MCF 10A (cell line): ENCODE measurements around the gene ARL5C. TPM values are rescaled to one million over a fixed set of nuclear protein-coding genes. Genes with fewer than 3 reads are reported as not detected.

Source experiments
- BruUV-seq: library from RNA; stranded (reverse); fragments of 400-500 nt; replicated peaks from 2 replicates; lab custom pipeline; 2021; lab: Mats Ljungman, UMichigan
- CTCF ChIA-PET: fragments of 300-600 bp; sonication (Branson Sonifier 250); formaldehyde crosslinking; extraction: SDS; loops from one replicate; lab custom pipeline; 2021; ENCODE audit warnings: antibody characterized with exemption, inconsistent platforms; lab: Yijun Ruan, JAX
- POLR2A ChIA-PET: fragments of 300-600, 350-650 bp; sonication (Branson Sonifier 250); formaldehyde crosslinking; extraction: SDS; loops from one replicate; lab custom pipeline; 2020; ENCODE audit warnings: antibody characterized with exemption, inconsistent platforms; lab: Yijun Ruan, JAX
- DNase-seq: peaks from one replicate; pipeline ENCODE4 v3.0.0-alpha.2; 2018; ENCODE audit not compliant: unreplicated experiment
- H3K27ac Mint-ChIP-seq: one replicate; pipeline ENCODE4 v1.8.0; 2022; ENCODE audit warnings: mild to moderate bottlenecking, low read depth, mixed read lengths; ENCODE audit not compliant: unreplicated experiment
- H3K27me3 Mint-ChIP-seq: one replicate; pipeline ENCODE4 v1.8.0; 2022; ENCODE audit warnings: mixed read lengths; ENCODE audit not compliant: insufficient read depth, unreplicated experiment
- H3K36me3 Mint-ChIP-seq: one replicate; pipeline ENCODE4 v1.8.0; 2022; ENCODE audit warnings: mild to moderate bottlenecking, moderate library complexity, mixed read lengths; ENCODE audit not compliant: insufficient read depth, unreplicated experiment
- H3K4me1 Mint-ChIP-seq: one replicate; pipeline ENCODE4 v1.8.0; 2022; ENCODE audit warnings: mixed read lengths; ENCODE audit not compliant: insufficient read depth, unreplicated experiment
- H3K4me3 Mint-ChIP-seq: one replicate; pipeline ENCODE4 v1.8.0; 2022; ENCODE audit warnings: mild to moderate bottlenecking, moderate library complexity, mixed read lengths; ENCODE audit not compliant: unreplicated experiment
- H3K9me3 Mint-ChIP-seq: one replicate; pipeline ENCODE4 v1.8.0; 2022; ENCODE audit warnings: mixed read lengths; ENCODE audit not compliant: unreplicated experiment
- CTCF ChIP-seq: fragments of 200-600 bp; IDR thresholded peaks from one replicate; pipeline ENCODE4 v1.8.0; 2022; ENCODE audit warnings: antibody characterized with exemption, mild to moderate bottlenecking; ENCODE audit not compliant: unreplicated experiment
- intact Hi-C: fragments of 100-400 bp; cut with micrococcal nuclease; formaldehyde crosslinking; loops from 2 replicates; pipeline ENCODE4 v1.14.1; 2022
- total RNA-seq: library from RNA; stranded (reverse); gene quantifications from 2 replicates; pipeline ENCODE4 v1.2.3, GENCODE V29; 2022

ARL5C gene
- total RNA-seq, 1 experiment from 2014 or later: not detected

DNA sequence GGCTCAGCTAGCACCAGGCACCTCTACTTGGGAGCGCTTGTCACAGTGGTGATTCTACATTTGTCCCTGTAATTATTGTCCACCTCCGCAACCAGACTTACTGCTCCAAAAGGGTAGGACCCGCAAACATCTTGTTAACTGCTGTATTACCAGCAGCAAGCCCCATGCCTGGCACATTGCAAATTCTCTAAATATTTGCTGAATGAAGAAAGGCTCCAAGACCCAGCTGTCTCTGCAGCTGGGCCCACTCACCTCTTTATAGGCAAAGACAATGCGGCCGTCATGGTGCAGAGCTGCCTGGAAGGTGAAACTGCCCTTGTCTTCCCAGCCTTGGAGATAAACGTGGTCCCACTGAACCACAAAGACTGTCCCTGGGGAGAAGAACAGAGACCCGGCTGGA lies 58.8 kb downstream of the ARL5C start:
- no peak for TF ChIP-seq CTCF
- ChIA-PET POLR2A (no interaction called here), CTCF (no interaction called here)
- no peak overlapping the region for H3K27ac Mint-ChIP-seq
- H3K27me3 Mint-ChIP-seq: peaks cover 11% of the 10 kb centered on the region
- DNase-seq: no peak
- no peak overlapping the region for H3K4me3 Mint-ChIP-seq
- no peaks in the 10 kb centered on the region for H3K36me3 Mint-ChIP-seq
- no peaks in the 10 kb centered on the region for H3K4me1 Mint-ChIP-seq
- intact Hi-C loops: no loop called here
- H3K9me3 Mint-ChIP-seq: no peaks in the 10 kb centered on the region
- BruUV-seq: no TSS peak

Other genes with a start within 250 kb of the ARL5C start
- not detected in 2 replicates for gene FBXO47, start 198.8 kb downstream of the ARL5C start, total RNA-seq
- 0.22 and 0.61 TPM in 2 replicates for gene PLXDC1, start 14.5 kb downstream of the ARL5C start, total RNA-seq
- 6.6 and 7.7 TPM in 2 replicates for gene CACNB1, start 31.5 kb upstream of the ARL5C start, total RNA-seq
- 3,055 and 3,511 TPM in 2 replicates for gene RPL19, start 34.1 kb upstream of the ARL5C start, total RNA-seq
- 0.47 and 1.2 TPM in 2 replicates for gene STAC2, start 59.8 kb upstream of the ARL5C start, total RNA-seq
- gene FBXL20, start 235.5 kb upstream of the ARL5C start, total RNA-seq: 13.4 and 16.2 TPM in 2 replicates